NB4 (cell line): Measurements from ENCODE around the gene CCDC61.

Experiments
- CTCF ChIP-seq: IDR thresholded peaks from one replicate; pipeline ENCODE4 v1.5.1; 2012; ENCODE audit warnings: low read depth, low read length
- POLR2A ChIP-seq: IDR thresholded peaks from 2 replicates; pipeline ENCODE4 v1.6.1; 2011; ENCODE audit warnings: mild to moderate bottlenecking; ENCODE audit not compliant: insufficient read length; ENCODE audit errors: extremely low read depth

GRCh38 chr19:46052896-46053295 lies 57.6 kb downstream of the CCDC61 start:
- no peak for TF ChIP-seq CTCF
- no peak for TF ChIP-seq POLR2A
